SHP77 (cell line): ENCODE data around the gene DCP1B.
A peak's percentile ranks its signal among the peaks of the same experiment; 100 is the strongest.

Experiments
- DNase-seq, 2 experiments: peaks; one replicate each; lab custom pipeline; 2025; lab: John Stamatoyannopoulos, UW

The DCP1B gene

GRCh38 chr12:2004113-2004929 lies at the start of gene DCP1B:
DCP1B (minus strand) TSS chr12:2004457; CDS start chr12:2004431, 26 bp downstream.
- DNase-seq: peak; percentile 75 to 76

- DNase-seq: no peak
Observed at GRCh38 chr12:2053691-2054090, 49.4 kb upstream of the DCP1B start.

- no peak for DNase-seq
Observed at GRCh38 chr12:2052826-2053678, 48.8 kb upstream of the DCP1B start, which contains the start of gene CACNA1C. CACNA1C (plus strand) TSS chr12:2052987; CDS start chr12:2053563, 576 bp downstream.

GRCh38 chr12:2051700-2052621 lies 47.7 kb upstream of the DCP1B start:
- no peak for DNase-seq

GRCh38 chr12:2049604-2050540 lies 45.6 kb upstream of the DCP1B start:
- no peak for DNase-seq

- no peak for DNase-seq
Observed at GRCh38 chr12:2047752-2048151, 43.5 kb upstream of the DCP1B start.

GRCh38 chr12:2046957-2047356 lies 42.7 kb upstream of the DCP1B start:
- DNase-seq: no peak

DNA sequence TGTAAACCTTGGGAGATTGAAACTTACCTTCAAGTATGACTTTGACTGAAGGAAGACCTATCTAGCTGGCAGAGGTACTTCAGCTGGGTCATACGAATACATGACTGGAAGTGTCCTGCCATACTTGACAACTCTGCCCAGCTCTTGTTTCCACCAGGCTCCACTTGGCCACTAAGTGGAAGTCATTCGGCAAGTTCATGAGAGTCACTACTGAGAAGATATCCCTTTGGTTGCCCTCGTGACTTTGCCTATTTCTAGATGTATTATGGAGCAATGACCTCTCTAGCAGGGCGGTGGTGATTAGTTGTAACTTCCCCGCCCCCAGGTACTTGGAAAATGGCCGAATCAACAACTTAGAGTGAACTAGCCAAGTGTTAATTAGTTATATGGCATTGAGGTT lies 39.9 kb upstream of the DCP1B start:
- no peak for DNase-seq

GRCh38 chr12:2043054-2043453 lies 38.8 kb upstream of the DCP1B start:
- no peak for DNase-seq

- no peak for DNase-seq
Observed at GRCh38 chr12:2039034-2039433, 34.8 kb upstream of the DCP1B start.

DNA sequence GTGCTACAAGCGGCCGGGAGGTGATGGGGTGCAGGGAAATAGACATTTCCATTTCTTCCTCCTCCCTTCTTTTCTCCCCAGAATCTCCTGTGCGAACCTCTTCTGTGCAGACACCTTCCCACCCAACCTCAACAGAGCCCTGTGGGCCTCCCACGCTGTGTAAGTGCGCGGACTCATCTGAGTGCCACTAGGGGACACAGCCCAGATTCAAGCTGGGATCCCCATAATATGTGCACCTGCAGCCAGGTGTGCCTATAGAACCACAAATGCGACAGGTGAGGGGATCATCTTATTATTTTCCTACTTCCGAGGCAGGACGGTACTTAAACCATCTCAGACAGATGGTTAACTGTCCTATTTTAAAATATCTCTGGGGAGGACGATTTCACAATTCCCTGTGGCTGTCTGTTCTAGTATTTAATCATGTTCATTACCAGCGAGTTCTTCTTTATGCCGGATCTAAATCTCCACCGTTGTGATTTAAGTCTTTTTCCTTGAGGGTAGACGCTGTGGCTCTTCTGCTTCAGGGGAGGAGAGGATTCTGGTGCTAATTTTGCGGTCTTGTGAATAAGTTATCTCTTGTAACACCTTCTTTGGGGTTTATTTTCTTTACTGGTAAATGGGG lies 31.3 kb upstream of the DCP1B start:
- no peak for DNase-seq

- DNase-seq: peak in 1 of 2 experiments; percentile 68
Observed at GRCh38 chr12:2034633-2035430, 30.6 kb upstream of the DCP1B start.

GRCh38 chr12:2032506-2032905 lies 28.2 kb upstream of the DCP1B start:
- DNase-seq: no peak

GRCh38 chr12:2029851-2030250 lies 25.6 kb upstream of the DCP1B start:
- no peak for DNase-seq

GRCh38 chr12:2027351-2027750 lies 23.1 kb upstream of the DCP1B start:
- no peak for DNase-seq

DNA sequence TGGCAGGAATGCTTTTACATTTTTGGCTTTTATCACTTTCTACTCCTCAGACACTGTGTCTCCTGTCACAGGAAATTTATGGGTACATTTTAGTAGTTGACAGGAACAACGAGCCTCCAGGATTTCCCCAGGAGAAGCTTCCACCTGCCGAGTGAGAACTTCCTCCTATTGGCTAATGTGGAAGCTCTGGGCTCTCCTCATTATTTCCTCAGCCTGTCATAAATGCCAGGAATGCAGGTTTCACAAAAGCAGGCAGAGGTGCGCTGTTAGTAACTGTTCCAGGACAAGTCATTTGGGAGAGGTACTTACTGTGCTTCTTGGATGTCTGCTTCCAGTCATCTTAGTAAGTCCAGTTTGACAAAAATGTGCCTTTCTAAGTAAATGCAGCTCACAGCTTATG lies 19.1 kb upstream of the DCP1B start:
- no peak for DNase-seq

GRCh38 chr12:2020511-2020910 lies 16.3 kb upstream of the DCP1B start:
- no peak for DNase-seq

- DNase-seq: no peak
Observed at GRCh38 chr12:2019126-2019525, 14.9 kb upstream of the DCP1B start.

GRCh38 chr12:2018391-2018790 lies 14.1 kb upstream of the DCP1B start:
- no peak for DNase-seq
